IPS-NIHi7 (cell line): Measurements from ENCODE around the gene SHH.

ENCODE experiments used
- DNase-seq: peaks from one replicate; pipeline ENCODE4 v3.0.0; 2012; ENCODE audit warnings: mixed read lengths; ENCODE audit errors: extremely low spot score

Gene SHH

DNA sequence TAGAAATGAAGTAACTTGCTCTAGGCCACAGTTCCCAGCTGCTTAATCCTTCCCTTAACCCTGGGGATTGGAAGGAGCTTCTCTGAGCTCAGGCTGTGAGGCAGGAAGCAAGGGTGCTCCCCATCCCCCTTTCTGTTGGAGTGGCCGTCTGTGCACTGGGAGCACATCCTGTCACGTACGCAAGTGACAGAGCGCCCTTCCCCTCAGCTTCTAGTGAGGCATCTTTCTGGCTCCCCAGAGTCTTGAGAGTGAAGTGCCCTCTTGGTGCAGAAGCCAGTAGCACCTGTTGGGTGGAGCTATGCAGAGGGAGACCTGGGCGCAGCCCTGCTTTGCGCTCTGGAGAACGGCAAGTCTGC, 47.8 kb downstream of the SHH start:
- no peak for DNase-seq

DNA sequence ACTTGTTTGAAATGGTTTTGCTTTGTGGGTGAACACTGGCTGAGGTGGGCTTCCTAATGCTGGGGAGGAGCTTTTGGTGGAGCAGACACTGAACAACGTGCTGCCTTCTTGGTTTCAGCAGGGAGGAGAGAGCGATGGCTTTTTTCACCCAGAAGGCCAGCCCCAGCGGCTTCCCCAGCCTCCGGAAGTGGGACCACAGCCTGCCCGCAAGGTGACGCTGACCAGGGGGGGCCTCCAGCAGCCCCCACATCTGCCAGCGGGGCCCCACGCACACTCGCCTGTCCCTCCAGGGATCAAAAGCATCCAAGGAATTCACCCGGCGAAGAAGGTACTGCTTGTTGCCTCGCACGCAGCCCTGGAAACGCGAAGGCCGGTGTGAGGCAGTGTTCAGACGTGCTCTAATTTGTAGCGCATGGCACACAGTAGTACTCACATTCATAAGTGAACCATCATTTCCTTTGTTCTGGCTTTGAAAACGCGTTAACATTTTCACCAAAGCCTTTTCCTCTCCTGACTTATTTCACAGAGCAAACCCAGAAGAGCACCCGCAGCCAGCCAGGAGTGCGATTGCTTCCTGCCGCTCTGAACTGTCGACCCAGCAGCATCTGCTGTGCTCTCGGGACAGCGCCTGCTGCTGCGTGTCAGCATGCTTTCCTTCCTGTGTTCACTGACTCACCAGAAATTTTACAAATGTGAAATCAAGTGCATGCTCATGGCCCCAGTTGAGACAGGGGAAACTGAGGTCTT, 48.4 kb downstream of the SHH start:
- DNase-seq = no peak

DNA sequence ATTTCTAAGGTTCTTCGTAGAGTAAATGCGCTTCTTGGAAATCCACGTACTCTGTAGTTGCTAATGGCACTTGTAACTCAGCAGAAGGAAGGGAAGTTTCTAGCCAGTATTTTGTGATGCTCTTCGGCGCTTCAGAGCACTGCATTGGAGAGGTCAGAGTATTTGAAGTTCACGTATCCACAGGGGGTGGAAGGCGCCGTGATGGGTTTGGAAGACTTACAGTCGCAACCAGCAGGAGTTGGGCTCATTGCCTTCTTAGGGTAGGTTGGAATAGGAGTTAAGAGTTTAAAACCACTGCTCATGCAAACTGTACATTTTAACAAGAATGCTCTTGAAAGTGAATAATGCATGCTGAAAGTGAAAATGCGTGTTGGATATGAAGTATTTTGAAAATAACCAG, 49.1 kb downstream of the SHH start:
- DNase-seq = no peak

DNA sequence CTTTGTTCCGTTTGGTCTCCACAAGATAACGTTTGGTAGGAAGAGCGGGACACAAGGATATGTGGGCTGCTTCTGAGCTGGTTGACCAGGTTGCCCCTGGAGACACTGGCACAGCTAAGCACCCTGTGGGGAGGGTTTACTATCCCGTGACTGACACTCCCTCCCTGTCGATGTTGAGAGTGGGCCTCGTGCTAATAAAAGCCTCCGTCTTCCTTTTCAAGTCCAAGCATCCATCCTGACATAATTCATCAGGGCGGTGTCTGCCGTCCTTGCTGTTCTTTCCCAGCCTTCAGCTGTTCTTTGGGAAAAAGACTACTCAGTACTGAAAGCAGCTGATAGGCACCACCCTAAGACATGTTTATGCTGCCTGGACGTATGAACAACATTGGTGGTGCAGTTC, 49.6 kb downstream of the SHH start:
- DNase-seq = no peak

DNA sequence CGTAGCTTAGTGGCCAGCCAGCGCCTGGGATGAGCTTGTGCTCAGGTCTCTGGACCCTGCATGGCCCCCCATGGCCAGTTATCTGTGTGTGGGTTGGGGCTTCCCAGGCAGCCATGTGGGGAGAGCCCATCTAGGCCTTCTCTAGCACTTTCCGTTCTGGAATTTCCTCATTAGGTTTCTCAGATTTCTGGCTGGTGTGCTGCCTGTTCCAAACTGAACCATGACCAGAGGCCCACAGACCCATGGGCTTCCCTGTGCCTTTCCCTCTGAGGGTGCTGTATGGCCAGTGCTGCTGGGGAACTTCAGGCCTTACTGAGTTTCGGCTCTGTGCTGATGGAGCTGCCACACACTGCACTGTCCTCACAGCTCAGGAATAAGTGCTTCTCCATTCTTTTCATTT, 50.2 kb downstream of the SHH start:
- DNase-seq = no peak

DNA sequence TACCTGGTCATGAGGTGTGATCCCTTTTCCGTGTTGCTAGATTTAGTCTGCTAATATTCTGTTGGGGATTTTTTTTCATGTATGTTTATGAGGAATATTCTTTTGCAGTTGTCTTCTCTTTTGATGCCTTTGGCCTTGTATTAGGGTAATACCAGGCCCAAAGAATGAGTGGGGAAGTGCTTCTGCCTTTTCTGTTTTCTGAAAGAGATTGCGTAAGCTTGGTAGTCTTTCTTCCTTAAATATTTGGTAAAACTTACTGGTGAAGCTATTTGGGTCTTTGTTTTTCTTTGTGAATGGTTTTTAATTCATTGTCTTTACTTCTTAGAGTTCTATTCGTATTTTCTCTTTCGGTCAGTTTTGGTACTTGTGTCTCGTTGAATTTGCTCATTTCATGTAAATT, 51.1 kb downstream of the SHH start:
- DNase-seq = no peak

DNA sequence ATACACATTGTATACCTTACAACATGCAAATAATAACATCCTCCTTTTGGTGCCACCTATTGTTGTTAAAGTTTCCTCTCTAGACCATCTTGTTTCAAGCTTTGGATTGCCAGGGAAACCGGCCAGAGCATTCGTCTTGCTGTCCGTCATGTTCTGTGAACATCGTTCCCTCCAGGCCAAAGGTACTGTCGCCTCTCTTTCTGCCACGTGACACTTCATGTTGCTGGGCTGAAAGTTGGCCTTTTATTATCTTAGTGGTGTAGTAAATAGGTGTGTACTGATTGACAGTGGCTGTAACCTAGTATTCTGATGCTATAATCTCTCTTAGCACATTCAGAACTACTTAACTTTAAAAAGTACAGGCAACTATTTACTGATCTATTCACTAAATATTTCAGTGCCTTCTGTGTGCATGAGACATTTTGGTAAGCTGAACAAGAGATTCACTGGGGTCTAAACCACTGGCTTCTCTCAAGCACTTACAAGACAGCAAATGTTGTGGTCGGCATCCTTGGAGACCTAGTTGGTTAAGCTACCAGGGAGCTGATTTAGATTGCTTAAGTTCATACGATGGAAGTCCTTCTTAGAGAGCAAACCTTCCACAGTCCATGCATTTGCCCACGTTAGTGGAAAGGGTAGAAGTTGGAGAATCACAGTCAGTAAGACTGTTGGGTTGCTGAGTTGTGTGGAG, 52.4 kb downstream of the SHH start:
- no peak for DNase-seq

DNA sequence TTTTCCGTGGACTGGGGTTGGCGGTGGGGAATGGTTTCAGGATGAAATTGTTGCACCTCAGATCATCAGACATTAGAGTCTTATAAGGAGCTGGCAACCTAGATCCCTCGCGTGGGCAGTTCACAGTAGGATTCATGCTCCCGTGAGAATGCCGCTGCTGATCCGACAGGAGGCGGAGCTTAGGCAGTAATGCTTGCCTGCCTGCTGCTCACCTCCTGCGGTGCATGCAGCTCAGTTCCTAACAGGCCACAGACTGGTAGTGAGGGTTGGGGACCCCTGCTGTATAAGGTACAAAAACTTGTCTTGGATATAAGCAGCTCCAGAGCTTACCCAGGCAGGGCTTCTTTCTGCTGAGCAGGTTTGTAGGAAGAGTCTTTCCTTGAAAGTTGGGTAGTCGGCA, 53.9 kb downstream of the SHH start:
- no peak for DNase-seq

DNA sequence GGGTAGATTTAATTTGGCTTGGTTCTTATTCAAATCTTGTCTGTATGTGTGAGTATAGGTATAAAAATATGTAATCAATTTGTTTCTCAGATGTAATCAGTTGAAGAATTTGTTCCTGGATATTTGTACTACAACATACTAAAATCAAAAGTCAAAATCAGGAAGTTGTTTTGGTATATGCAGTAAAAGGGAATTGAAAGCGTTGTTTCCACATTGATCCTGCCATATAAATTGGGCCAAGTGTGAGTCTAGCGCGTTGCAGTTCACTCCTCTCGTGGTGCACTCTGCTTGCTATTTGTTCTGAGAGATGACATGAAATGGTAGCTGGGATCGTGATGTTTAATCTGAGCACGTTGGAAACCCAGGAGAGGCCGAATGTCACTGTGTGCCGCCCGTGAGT, 55.9 kb downstream of the SHH start:
- DNase-seq = no peak

DNA sequence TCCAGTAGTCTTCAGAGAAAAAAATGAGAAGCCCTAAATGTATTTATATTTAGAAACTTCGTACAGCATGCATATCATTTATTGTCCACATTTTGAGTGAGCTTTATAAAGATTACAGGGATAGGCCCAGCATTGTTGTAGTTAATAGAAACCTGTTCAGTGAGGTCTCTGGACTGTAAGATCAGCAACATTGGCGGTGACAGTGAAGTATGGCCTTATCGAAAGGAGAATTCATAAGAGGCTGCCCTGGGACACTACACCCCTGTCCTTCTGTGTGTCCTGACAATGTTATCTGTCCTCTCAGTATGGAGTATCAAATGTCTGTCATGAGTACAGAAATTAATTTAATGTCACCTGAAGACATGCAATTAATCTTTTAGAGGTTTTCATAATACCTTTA, 57.2 kb downstream of the SHH start:
- DNase-seq = no peak

DNA sequence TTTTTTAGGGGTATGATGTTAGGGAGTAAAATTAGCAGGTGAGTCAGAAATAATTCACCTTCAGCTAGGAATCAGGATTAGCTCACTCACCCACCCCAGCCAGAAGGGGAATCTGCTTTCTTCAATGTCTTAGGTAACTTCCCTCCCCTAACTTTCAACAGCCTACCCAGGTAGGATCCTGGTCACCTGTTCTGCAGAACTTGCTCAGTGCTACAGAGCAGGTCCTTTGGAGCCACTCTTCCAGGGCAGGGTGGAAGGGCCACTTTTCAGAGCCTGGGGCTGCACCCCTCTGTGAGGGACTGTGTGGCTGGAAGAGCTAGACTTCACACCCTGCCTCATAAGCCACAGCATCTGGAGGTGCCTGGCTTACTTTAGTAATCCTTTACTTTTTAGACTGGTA, 58.1 kb downstream of the SHH start:
- no peak for DNase-seq

DNA sequence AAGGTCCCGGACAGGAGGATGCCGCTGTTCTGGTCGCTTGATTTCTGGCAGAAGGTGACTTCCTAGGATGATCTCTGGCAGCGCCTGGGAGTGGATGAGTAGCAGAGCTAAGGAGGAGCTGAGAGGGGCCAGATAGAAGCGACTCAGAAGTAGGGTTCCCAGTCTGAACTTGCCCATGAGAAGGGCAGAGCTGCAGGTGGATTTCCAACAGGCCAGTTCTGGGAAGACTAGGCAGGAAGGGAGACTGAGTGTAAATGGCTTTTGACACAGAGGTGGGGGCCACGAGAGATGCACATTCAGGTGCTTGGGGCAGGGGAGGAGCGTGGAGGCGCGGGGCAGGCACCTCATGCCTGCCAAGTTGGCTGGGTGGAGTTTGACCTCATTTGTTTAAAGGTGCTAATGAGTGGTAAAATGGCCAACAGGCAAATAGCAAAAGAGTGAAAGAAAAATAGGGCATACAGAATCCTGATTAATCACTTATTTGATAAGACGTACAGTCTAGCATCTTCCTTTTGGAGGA, 58.8 kb downstream of the SHH start:
- no peak for DNase-seq

DNA sequence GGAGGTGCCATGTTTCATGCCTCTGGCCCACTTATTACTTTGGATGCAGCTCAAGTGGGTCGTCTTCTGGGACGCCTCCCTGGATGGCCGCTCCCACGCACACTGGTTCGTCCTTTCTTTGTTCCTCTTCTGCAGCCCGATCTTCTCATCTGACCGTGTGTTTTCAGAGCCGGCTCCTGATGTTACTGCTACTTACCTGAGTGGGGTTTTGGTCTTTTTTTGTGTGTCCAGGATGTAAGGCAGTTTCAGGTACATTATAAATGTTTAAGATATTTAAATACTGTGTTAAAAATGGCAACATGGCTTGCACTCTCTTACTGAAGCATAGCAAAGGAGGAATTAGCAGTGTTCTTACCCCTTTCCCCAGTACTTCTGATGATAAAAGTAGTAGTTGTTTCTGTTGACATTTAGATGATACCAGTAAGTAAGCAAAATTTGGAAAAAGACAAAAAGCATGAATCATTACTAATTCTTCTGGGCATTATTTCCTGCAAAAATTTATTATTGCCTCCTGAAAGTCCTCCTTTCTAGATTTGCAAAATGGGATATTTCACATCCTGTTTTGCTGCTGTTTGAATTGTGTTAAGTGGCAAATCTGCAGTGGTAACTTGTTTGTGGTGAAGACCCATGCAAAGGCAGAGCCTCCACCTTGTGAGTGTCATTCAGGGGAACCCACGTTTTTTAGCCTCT, 59.4 kb downstream of the SHH start:
- no peak for DNase-seq

DNA sequence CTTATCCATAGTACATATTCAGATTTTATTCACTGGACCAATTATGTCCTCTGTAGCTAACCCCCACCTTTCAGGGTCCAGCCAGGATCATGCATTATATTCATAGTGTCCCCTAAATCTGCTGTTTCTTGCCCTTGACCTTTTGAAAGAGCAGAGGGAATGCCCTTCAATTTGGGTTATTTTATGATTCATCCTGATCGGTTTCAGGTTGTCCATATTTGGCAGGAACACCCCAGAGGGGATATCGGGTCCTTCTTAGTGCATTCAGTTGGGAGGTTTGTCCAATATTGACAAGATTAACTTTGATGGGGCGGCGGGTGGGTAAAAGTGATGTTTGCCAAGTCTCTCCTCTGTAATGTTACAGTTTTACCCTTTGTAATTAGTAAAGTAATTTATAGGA, 60.9 kb downstream of the SHH start:
- no peak for DNase-seq

DNA sequence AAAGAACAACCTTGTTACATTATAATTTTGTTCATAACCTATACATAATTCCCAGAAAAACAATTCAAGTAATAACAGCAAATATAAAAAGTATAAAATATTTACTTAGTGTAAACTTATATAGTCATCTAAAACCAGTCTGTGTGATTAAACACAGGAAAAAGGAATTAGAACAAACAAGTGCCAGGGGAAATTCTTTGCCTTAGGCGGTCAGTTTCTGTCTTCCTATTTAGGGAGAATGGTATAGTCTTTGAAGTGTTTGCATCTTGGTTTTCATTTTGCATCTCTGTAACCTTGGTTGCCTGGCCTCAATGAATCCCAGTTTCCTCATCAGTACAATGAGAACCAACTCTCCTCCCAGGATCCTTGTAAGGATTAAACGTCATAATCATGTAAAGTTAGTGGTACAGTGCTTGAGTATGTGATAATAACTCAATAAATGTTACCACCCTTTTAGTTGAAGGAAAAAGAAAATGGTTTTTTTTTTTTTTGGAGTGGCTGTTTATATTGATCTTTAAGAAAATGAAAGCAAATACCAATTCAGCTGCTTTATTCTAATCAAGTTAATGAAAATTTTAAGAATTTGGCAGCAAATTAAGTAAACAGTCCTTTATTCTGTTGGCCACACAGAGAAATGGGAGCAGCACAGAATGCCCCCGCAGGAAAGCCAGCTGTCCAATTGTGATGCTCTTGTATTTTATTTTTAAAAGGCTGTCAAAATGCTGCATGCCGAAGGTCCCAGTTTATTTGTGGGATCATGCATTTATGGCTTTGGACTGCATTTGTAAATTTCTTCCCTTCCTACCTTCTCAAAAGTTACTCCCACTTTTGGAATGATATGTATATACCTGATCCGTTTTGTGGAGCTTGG, 61.8 kb downstream of the SHH start:
- DNase-seq = no peak
